NCI-H1092 treated with DMSO at 0.1 percent for 48 hours (cell line): Measurements from ENCODE around the gene ARHGAP22.

Experiments used
- DNase-seq: peaks from one replicate; lab custom pipeline; 2025; lab: John Stamatoyannopoulos, UW

The ARHGAP22 gene

DNA sequence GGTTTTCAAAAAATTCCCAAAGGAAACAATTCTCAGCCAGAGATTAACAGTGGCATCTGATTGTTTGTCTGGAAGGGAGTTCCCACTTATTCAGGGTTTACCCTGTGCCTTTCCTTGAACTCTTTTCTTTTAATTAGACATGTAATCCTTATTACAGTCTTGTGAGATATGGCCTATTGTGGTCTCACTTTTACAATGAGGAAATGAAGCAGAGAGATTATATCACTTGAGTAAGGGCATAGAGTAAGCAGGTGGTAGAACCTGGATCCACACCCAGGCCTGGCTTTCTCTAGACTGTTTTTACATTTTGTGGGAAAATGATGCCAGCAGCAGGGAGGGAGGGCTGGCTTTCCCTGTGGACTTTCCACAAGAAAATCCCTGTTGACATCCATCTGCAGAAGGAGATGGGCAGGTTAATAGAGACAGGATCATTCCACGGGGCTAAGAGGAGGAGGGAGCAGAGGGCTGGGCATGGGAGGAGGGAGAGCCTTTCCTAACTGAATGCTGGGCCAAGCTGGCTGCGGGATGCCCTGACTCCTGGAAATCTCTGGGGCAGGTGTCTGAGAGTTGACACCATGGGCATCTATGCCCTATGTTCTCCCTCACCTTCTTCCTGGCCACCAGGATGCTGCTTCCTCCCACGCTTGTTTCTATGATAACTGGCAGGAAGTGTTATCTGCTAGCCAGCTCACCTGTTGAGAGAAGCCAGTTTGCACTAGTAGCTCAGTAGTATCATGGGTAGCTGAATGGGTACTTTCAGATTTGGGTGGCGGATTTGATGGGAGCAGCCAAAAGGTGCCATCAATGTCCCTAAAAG lies 28.7 kb upstream of the ARHGAP22 start:
- no peak for DNase-seq

DNA sequence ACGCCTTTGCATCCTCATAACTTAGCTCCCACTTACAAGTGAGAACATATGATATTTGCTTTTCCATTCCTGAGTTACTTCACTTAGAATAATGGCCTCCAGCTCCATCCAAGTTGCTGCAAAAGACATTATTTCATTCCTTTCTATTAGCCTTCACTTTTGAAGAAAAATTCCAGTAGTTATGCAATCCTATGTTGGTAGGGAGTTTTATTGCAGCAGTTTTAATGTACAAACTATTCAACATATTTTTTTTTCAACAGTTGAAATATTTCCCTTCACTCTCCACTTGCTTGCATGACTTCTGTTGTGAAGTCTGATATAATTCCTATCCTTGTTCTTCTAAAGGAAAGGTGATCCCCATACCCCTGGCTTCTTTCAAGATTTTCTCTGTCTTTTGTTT lies 27.3 kb upstream of the ARHGAP22 start:
- DNase-seq: no peak

DNA sequence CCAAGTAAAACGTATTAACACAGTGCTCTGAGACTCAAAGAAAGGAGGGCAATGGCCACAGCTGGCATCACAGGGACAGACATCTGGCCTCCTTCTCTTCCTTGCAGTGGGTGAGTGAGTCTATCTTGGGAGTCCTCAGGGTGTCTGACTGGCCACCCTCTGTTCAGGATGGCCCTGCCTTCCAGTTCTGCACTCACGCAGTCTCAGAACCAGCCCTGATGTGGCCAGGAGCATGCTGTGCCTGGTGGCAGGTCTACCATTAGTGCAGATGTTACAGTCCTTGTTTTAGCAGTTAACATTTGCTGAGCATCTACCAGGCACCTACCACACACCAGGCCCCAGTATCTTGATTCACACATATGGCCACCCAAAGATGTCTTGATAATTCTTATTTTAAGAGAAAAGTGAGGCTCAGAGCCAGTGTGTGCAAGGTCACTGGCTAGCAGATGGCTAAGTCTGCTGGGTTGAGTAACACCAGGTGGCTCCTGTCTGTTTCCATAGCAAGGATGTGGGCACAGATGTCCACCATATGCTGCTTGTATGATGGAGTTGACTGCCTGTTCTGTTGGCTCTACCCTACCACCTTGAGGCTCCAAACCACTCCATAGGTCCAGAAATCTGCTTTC lies 23.2 kb upstream of the ARHGAP22 start:
- DNase-seq: no peak

DNA sequence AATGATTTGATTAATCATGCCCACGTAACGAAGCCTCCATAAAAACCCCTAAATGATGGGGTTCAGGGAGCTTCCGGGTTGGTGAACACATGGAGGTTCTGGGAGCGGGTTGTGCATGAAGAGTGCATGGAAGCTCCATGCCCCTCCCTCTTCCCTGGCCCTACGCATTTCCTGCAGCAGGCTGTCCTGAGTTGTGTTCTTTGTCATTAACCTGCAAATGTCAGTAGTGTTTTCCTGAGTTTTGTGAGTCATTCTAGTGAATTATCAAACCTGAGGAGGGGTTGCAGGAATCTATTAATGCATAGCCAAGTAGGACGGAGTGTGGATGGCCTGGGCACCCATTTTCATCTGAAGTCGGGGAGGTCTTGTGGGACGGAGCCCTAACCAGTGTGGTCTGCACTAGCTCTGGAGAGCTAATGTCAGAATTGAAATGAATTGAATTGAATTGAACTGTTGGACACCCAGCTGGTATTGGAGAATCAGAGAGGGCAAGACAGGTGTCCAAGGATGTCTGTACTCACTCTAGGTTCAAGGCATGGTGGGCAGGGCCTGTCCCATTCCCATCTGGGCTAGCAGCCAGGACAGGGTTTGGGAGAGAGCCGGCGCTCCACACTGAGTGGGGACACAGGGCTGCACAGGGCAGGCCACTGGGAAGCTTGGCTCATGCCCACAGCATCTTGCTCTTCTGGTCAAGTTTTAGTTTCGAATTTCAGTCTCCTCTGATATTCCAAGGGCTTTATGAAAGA lies 22.3 kb upstream of the ARHGAP22 start:
- no peak for DNase-seq

DNA sequence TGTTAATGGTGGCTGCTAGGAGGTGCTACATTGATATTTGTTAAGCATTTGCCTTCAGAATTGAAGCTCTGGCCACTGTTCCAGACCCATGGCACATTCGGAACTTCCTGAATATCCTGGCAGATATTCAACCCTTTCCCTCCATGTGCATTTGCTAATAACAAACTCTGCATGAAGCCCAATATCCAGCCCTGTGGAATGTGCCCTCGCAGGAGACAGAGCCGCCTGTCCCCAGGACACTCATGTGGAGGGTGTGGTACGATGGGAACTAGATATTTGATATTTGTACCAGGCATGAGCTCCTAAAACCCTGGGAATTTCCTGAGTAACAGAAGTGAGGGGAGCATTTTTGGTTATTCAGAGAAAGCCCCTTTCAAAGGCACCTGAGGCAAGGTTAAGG lies 21.6 kb upstream of the ARHGAP22 start:
- no peak for DNase-seq

DNA sequence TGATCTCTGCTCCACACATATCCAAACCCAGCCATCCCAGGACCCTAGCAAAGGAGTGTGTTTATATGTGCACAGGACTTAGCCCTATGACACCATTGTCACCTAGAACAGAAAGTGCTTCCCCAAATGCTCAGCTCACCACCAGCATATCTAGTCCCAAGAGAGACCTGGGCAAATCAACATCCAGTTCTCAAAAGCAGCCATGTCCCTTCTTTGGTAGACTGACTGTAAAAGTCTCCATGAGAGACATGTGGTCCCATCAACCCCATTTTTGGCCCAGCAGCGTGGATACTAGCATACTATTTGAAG lies 20.9 kb upstream of the ARHGAP22 start:
- DNase-seq: no peak

DNA sequence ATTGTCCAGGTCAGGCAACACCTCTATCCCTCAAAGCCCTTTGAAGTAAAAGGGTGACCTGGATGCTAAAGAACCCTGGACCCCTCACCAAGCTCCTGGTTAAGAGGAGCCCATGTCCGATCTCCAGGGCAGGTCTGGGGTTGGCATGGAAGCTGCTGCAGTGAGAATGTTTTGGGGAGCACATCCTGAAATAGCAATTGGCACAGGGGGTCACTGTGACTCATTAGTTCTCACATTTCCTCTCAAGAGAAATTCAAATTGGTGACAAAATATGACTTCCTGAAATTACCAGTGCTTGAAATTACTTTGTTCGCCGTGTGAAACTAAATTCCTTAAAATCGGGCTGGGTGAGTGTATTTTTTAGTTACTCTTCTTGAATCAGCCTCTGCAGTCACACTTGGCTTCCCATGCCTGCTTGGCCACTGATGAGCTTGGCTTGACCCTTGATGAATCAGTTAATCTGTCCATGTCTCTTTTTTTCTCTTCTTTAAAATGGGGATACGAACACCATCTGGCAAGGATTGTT lies 18.8 kb upstream of the ARHGAP22 start:
- DNase-seq: no peak

GRCh38 chr10:48623009-48623408 lies 18.1 kb upstream of the ARHGAP22 start:
- no peak for DNase-seq

DNA sequence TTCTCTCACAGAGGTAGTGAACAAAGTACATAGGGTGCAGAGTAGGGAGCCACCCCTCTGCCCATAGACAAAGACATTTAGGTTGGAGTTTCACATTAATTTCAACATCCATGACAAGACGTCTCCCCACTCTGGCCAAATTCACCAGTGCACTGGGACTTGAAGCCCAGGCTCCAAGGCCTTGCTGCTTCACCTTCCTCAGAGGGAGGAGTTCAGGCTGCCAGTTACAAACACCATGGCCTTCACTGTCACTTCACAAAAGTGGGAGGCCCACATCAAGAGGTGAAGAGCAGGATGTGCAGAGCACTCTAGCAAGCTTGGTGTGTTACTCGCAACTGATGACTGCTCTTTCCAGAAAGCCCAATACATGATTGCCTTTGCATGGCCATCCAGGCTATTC lies 15.8 kb upstream of the ARHGAP22 start:
- no peak for DNase-seq

GRCh38 chr10:48616436-48616835 lies 11.6 kb upstream of the ARHGAP22 start:
- DNase-seq: no peak

DNA sequence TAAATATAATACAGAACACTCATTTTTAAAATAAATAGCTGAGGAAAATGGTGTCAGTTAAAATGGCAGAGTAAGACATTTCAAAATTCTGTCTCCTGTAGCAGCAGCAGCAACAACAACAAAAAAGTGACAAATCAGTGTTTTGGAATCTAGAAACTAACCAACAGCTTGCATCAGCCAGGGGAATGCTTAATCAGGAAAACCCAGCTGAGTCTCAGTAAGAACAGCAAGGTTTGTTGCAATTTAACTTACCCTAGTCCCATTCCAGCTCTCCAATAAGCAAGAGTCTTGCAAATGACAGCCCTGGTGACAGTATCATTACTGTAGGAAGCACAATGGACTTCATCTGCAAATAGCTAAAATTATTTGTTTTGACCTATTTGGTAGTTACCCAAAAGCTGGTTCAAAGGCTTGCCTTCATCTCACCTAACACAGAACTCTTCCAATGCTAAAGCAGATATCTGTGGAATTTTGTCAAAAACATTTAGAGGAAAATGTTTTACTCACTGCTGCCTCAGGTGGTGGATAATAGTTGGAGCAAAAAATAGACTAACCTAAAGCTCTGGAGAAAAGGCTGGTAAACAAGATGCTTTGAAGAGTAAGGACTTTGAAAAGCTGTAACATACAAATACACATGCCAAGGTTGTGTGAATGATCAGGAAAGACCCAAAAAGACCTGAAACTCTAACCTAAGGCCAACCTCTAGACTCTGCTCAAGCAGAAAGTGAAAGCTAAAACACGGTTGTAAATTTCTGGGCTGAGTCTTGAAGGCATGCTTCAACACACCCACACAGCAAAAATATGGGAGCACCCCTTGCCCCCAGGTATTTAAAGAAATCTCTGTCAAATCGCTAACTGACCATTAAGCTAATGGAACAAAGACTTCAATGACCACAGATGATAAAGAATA lies 9.9 kb upstream of the ARHGAP22 start:
- DNase-seq: no peak

DNA sequence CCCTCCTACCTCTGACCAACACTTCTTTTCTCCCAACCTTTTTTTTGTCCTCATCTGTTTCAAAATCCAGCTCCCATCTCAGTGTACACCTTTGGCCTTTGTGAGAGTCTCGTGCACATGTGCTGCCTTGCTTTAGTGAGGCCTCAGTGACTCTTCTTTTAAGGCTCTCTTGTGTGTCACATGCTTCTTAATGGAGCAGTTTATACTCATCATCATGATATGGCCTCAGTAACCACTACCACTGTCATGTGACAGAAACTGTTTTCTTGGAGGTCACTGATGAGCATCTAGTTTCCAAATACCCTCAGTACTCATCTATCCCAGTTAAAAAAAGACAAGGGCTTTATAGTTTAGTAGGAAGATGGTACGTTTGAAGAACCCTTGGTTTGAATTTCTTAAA lies 8.1 kb upstream of the ARHGAP22 start:
- no peak for DNase-seq

- DNase-seq: no peak
Measured at GRCh38 chr10:48612236-48612943, 7.5 kb upstream of the ARHGAP22 start.

DNA sequence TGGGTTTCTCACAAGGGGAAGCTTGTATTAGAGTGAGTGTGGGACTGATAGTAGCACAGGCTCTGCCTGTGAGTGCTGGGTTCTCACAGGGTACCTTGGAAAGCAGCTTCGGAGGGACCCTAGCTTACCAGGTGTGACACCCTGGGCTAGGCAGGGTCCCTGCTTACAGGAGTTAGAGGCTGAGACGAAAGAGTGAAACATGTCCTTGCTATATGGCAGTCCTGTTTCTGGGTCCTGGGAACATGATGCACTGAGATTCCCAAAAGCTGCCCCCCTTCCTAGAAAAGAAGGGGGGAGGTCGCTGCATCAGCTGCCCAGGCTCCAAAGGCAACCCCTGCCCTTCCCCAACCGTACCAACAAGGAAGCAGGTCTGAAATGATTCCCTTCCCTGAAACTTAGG lies 6.3 kb upstream of the ARHGAP22 start:
- no peak for DNase-seq

DNA sequence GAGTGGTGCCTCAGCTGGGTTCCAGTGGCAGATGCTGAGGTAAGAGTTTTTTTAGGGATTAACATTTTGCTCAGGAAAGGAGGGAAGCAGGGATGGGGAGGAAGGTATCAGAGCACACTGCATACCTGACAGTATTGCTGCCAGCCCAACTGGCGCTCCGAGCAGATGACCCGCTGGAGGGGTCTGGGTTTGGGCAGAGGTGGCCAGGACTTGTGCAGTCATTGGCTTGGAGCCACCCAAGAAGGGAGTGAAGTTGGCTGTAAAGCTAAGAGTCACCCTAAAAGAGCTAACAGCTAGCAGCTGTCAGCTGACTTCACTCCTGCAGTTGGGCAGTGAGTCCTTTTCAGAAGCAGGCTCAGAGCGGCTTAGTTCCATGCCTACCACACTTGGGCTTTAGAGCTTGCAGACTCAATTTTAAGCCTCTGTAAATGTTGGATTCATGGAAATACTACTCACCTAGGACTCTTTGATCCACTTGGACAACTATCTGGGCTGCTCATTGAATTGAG lies 5.8 kb upstream of the ARHGAP22 start:
- DNase-seq: no peak

- DNase-seq: no peak
Measured at GRCh38 chr10:48609899-48610584, 5.2 kb upstream of the ARHGAP22 start.

DNA sequence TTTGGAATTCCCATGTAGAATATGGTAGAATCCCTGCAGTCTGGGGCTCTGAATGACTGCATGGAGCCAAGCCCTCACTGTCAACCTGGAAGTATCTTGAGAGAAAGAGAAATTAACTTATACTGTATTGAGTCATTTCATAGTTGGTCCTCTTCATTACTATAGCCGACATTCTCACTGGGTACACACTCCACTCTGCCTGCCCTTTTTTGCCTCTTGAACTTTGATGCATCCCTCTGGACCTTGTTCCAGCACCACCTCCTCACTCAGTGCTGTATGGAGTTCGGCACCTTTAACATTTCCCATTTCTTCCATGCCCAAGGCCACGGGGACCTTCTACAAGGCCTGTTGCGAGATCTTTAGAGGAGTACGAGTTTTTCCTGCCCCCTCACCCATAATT lies 4.6 kb upstream of the ARHGAP22 start:
- DNase-seq: no peak

- no peak for DNase-seq
Measured at GRCh38 chr10:48608976-48609375, 4.1 kb upstream of the ARHGAP22 start.

- peak; percentile 41 for DNase-seq
Measured at GRCh38 chr10:48608279-48608681, 3.4 kb upstream of the ARHGAP22 start.
